GM12878 (cell line): ENCODE measurements around the gene SPG7. TPM values are rescaled to one million over a fixed set of nuclear protein-coding genes. Genes with fewer than 3 reads are reported as not detected.

Experiments
- ATAC-seq: fragments of 200-7000 bp; cut with Tn5 transposase; 3 replicates; pipeline ENCODE4 v1.9.1; 2020; ENCODE audit warnings: mild to moderate bottlenecking, moderate library complexity
- BruUV-seq: library from RNA; stranded (reverse); fragments of 400-500 nt; replicated peaks from 2 replicates; lab custom pipeline; 2021; lab: Mats Ljungman, UMichigan
- CTCF ChIA-PET: fragments of 300-600 bp; sonication (Branson Sonifier 250); formaldehyde crosslinking; extraction: SDS; loops from one replicate; lab custom pipeline; 2021; ENCODE audit warnings: inconsistent platforms; lab: Yijun Ruan, JAX
- POLR2A ChIA-PET: fragments of 350-600 bp; formaldehyde crosslinking; extraction: SDS; loops from one replicate; lab custom pipeline; 2021; ENCODE audit warnings: inconsistent platforms; lab: Charles Lee
- RAD21 ChIA-PET: fragments of 300-600 bp; sonication (Branson Sonifier 250); formaldehyde crosslinking; loops from one replicate; lab custom pipeline; 2023; ENCODE audit warnings: antibody characterized with exemption; ENCODE audit not compliant: unreplicated experiment; lab: Charles Lee
- SMC1A ChIA-PET: fragments of 300-600 bp; sonication (Branson Sonifier 250); formaldehyde crosslinking; loops from one replicate; lab custom pipeline; 2023; ENCODE audit not compliant: unreplicated experiment, uncharacterized antibody; lab: Charles Lee
- DNase-seq: peaks from one replicate; pipeline ENCODE4 v3.0.0-alpha.2; 2011; ENCODE audit warnings: low read depth, low spot score
- FAIRE-seq: peaks from 3 replicates; lab custom pipeline; 2011; peaks lifted over from hg19 to GRCh38; lab: Jason Lieb, UNC
- H2AFZ ChIP-seq: 2 replicates; pipeline ENCODE4 v1.6.0; 2011; ENCODE audit warnings: low read depth, low read length, control low read depth; ENCODE audit not compliant: control insufficient read depth
- H3K27ac ChIP-seq: 2 replicates; pipeline ENCODE4 v1.5.1; 2011; ENCODE audit warnings: control low read depth; ENCODE audit not compliant: control insufficient read depth, insufficient read depth
- H3K27me3 ChIP-seq, 2 experiments: replicated peaks in 1 of 2; 2 replicates each; pipeline versions ENCODE4 v1.6.0 to v1.6.1; 2011; ENCODE audit warnings: low read length in 1 of 2; ENCODE audit not compliant: control insufficient read depth in 2 of 2, insufficient read depth in 2 of 2
- H3K36me3 ChIP-seq, 2 experiments: 2 replicates each; pipeline ENCODE4 v1.5.1; 2011; ENCODE audit warnings: low read length in 1 of 2; ENCODE audit not compliant: control insufficient read depth in 2 of 2, insufficient read depth in 2 of 2
- H3K4me1 ChIP-seq: 2 replicates; pipeline ENCODE4 v1.6.1; 2011; ENCODE audit warnings: mild to moderate bottlenecking, low read length, moderate library complexity, mixed read lengths; ENCODE audit not compliant: control insufficient read depth, insufficient read depth
- H3K4me2 ChIP-seq: 2 replicates; pipeline ENCODE4 v1.6.0; 2011; ENCODE audit warnings: control low read depth; ENCODE audit not compliant: control insufficient read depth, insufficient read depth
- H3K4me3 ChIP-seq: fragments of 200-600 bp; sonication (generic); 2 replicates; pipeline ENCODE4 v1.5.1; 2016
- H3K79me2 ChIP-seq: 2 replicates; pipeline ENCODE4 v1.6.0; 2011; ENCODE audit warnings: low read length; ENCODE audit not compliant: control insufficient read depth, insufficient read depth
- H3K9ac ChIP-seq: 2 replicates; pipeline ENCODE4 v1.8.0; 2011; ENCODE audit warnings: low read length, control low read depth, mixed read lengths; ENCODE audit not compliant: control insufficient read depth, insufficient read depth
- H3K9me3 ChIP-seq: replicated peaks from 3 replicates; pipeline ENCODE4 v1.5.1; 2011; ENCODE audit warnings: mild to moderate bottlenecking, low read length; ENCODE audit not compliant: control insufficient read depth, insufficient read depth
- H4K20me1 ChIP-seq: 2 replicates; pipeline ENCODE4 v1.6.0; 2011; ENCODE audit not compliant: control insufficient read depth, insufficient read depth
- ATF2 ChIP-seq: IDR thresholded peaks from 2 replicates; pipeline ENCODE4 v1.6.1; 2012; ENCODE audit warnings: low read length, inconsistent platforms
- BACH1 ChIP-seq: fragments of 450-650 bp; IDR thresholded peaks from 2 replicates; pipeline ENCODE4 v1.6.1; 2017; ENCODE audit warnings: mild to moderate bottlenecking, borderline replicate concordance
- BHLHE40 ChIP-seq, 2 experiments: fragments of 450-650 bp in 1 of 2; IDR thresholded peaks; 2 replicates each; pipeline ENCODE4 v1.6.1; 2011 to 2017; ENCODE audit warnings: low read depth in 2 of 2, borderline replicate concordance in 1 of 2, improper control_type of control experiment in 1 of 2, low read length in 1 of 2, mild to moderate bottlenecking in 1 of 2
- CEBPZ ChIP-seq: fragments of 150-350 bp; IDR thresholded peaks from 2 replicates; pipeline ENCODE4 v1.6.1; 2016; ENCODE audit warnings: low read depth, low read length
- HSF1 ChIP-seq: fragments of 150-350 bp; IDR thresholded peaks from 2 replicates; pipeline ENCODE4 v1.6.1; 2014; ENCODE audit warnings: mild to moderate bottlenecking, low read depth, low read length
- IRF5 ChIP-seq: fragments of 450-650 bp; IDR thresholded peaks from 2 replicates; pipeline ENCODE4 v1.6.1; 2017; ENCODE audit warnings: borderline replicate concordance
- SKIL ChIP-seq: fragments of 450-650 bp; IDR thresholded peaks from 2 replicates; pipeline ENCODE4 v1.6.1; 2017; ENCODE audit warnings: mild to moderate bottlenecking, low read depth, inconsistent platforms; ENCODE audit not compliant: poor library complexity, severe bottlenecking
- ZBED1 ChIP-seq: IDR thresholded peaks from 2 replicates; pipeline ENCODE4 v1.6.1; 2016; ENCODE audit warnings: borderline replicate concordance
- WGBS: methylation state at CpG from one replicate; pipeline ENCODE4 v1.1.6; 2016; ENCODE audit warnings: low lambda C conversion rate; ENCODE audit not compliant: insufficient replicate concordance, insufficient coverage; ENCODE audit errors: missing lambda C conversion rate; 5-methylcytosine and 5-hydroxymethylcytosine counted together
- in situ Hi-C: fragments of 300-500 bp; cut with MboI; formaldehyde crosslinking; loops from 9 replicates; pipeline ENCODE4 v1.14.3; 2018; ENCODE audit warnings: mixed read lengths
- intact Hi-C: fragments of 100-400 bp; cut with micrococcal nuclease; formaldehyde crosslinking; loops from one replicate; pipeline ENCODE4 v1.14.2; 2022; ENCODE audit not compliant: unreplicated experiment
- polyA plus RNA-seq, 11 experiments: library from polyadenylated mRNA; depleted of rRNA in 4 of 11; unstranded in 6 of 11; stranded (reverse) in 5 of 11; fragments of >200 nt; fragmentation: Nextera tagmentation in 4 of 11; fragmentation: Illumina TruSeq in 1 of 11; extraction: Ambion mirVana in 4 of 11; extraction: Trizol in 1 of 11; gene quantifications; 1 replicate in 1 of 11; 2 replicates in 10 of 11; pipeline versions ENCODE4 v1.2.1 to v1.2.3, GENCODE V29; 2011 to 2016; ENCODE audit warnings: inconsistent platforms in 2 of 11, missing spikeins in 2 of 11, low read depth in 1 of 11
- total RNA-seq, 4 experiments: library from RNA; depleted of rRNA in 3 of 4; stranded (reverse); fragments of >200 nt in 3 of 4; fragmentation: Illumina TruSeq in 1 of 4; extraction: Trizol in 1 of 4; gene quantifications; 2 replicates each; pipeline versions ENCODE4 v1.2.1 to v1.2.3, GENCODE V29; 2013 to 2021

SPG7 gene
- total and polyA plus RNA-seq, 10 of the 15 experiments (the other 5 are each of a cell fraction or from before 2014, with no cell fraction given): 5.9 to 75.9 (median 52.5) TPM

- BruUV-seq: no TSS peak
- RAD21 ChIA-PET: no interaction called here
- in situ Hi-C loops (no loop called here), intact Hi-C loops (no loop called here)
- CTCF ChIA-PET: no interaction called here
- Histone ChIP-seq H3K36me3 (no peaks in the 10 kb centered on the region), H3K9me3 (no peaks in the 10 kb centered on the region; the same call in 2 of the 3 replicates), H4K20me1 (no peaks in the 10 kb centered on the region), H3K27me3 (no peaks in the 10 kb centered on the region), H3K9ac (no peak overlapping the region), H3K27ac (no peak overlapping the region), H3K4me2 (no peak overlapping the region), H3K79me2 (no peaks in the 10 kb centered on the region), H2AFZ (no peak overlapping the region), H3K4me3 (no peak overlapping the region), H3K4me1 (no peaks in the 10 kb centered on the region)
- ATAC-seq (no peak), DNase-seq (no peak), FAIRE-seq (no peak)
- POLR2A ChIA-PET: no interaction called here
- WGBS: 78% methylated on average over 33 of the region's 36 CpGs
- SMC1A ChIA-PET: no interaction called here
- TF ChIP-seq ATF2 (no peak), HSF1 (no peak), IRF5 (no peak), BACH1 (no peak), ZBED1 (no peak), BHLHE40 (IDR thresholded peaks at IDR 0.05; ENCODE audit: borderline replicate concordance in 1 of 2, low read depth in 2 of 2, low read length in 1 of 2) (no peak), SKIL (no peak), CEBPZ (no peak)
These were observed 75.1 kb downstream of the SPG7 start for GRCh38 chr16:89583197-89583894.
